SK-N-SH treated with all-trans-retinoic acid at 6 μM for 48 hours (cell line): ENCODE data around the gene PRR30.

ENCODE experiments used
- RARB ChIP-seq: fragments of 250-450 bp; sonication (Bioruptor Pico); IDR thresholded peaks from 2 replicates; pipeline ENCODE4 v1.8.0; 2021; ENCODE audit warnings: mild to moderate bottlenecking, moderate library complexity
- ZNF70 ChIP-seq: fragments of 450-650 bp; formaldehyde crosslinking; IDR thresholded peaks from 2 replicates; pipeline ENCODE4 v1.5.0; 2020; ENCODE audit warnings: mild to moderate bottlenecking, moderate library complexity

GRCh38 chr2:27147935-27148334 is 8.7 kb upstream of the PRR30 start:
- no peak for TF ChIP-seq ZNF70 (CRISPR knock-in tag)
- TF ChIP-seq RARB (CRISPR knock-in tag): no peak
